Limb (tissue), 2 donors: ENCODE measurements around the gene UST.

Source experiments
- DNase-seq, 2 donors: peaks; one replicate each; pipeline ENCODE4 v3.0.0-alpha.2; 2016; ENCODE audit errors: extremely low spot score in 2 of 2

Gene UST

DNA sequence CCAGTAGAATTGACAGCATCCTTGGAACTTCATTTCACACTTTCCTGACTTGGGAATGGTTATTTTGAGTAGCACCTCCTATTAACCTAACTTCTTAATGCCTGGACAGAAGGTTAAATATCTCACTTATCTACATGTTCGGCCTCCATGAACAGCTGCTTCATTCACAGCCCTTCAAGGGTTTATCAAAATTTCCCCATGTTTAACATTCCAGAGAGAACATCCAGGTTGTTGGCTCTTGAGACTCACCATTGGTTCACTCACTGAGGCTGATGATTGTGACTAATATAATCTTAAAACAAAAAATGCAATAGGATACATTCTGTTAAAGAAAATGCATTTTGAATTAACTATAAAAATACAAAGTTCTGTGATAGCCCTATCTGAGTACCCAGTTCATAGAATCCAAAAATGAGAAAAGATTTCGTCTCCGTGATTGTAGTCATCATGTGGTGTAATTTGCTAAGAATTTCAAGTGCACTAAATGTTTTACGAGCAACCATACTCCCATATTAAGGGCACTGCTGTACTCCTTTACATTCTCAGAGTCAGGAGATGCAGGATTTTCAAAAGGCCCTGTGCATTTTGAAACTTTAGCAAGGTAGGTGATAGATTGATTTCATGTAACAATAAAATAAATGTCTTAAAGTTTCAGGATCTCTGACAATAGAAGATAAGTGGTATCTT, 310.1 kb downstream of the UST start:
- no peak for DNase-seq

DNA sequence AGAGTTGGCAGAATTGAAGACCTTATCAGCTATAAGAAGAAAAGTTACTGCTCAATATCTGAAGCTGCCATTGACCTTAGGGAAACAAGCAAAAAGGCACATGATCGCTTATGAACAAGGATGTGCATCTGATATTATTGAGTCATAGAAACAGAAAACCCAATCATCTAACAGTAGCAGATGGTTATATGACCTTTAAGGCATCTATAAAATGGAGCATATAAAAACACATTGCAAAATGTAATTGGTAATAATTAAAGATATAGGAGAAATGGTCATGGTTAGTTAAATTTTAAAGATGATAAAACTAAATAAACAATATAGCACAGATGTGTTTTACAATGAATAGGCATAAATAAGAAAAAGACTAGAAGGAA, 310.6 kb downstream of the UST start:
- DNase-seq = no peak

DNA sequence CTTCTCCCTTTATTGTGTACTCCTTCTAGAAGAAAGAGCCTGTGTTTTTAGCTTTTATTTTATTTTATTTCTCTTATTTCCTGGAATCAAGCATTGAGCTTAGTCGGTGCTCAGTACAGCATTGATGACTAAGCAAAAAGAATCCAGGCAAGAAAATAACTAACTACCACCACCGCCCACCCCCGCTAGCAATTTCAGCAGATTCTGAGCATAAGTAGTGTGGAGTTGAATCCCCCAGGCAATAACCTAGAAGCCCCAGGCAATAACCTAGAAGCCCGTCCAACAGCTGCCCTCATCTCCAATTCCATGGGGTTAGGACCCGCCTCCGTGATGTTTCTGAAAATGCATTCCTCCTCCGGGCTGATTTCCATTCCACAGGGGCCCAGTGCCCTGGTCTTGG, 312.7 kb downstream of the UST start:
- no peak for DNase-seq

DNA sequence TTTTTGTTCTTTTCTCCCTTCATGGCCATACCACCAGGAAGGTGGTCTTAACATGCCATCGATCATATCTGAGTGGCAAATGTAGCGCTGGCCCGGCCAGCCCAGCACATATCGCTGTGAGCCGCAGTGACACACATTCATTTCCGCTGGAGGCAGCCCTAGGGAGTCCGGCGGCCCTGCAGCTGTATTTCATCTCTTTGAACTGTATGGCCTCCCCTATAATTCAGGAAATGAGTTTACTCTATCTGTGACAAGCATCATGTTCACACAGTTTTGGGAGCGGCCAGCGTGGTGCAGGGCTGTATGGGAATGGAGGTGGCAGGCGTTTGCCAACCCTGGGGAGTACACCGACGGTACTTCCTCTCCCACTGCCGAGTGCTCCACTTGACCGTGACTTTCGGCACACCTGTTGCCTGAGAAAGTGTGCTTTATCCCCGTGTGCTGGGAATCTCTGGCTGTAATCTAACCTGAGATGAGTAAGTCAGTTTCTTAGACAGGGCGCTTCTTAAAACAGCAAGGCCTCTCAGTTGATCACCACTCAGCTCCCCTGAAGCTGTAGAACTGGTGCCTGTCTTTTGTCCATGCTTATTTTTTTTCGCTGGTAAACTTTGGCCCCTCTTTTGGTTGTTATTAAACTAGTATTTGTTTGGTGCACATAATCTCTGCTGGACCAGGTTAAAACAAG, 313.6 kb downstream of the UST start:
- DNase-seq = peak in 1 of 2 donors; percentile 49

DNA sequence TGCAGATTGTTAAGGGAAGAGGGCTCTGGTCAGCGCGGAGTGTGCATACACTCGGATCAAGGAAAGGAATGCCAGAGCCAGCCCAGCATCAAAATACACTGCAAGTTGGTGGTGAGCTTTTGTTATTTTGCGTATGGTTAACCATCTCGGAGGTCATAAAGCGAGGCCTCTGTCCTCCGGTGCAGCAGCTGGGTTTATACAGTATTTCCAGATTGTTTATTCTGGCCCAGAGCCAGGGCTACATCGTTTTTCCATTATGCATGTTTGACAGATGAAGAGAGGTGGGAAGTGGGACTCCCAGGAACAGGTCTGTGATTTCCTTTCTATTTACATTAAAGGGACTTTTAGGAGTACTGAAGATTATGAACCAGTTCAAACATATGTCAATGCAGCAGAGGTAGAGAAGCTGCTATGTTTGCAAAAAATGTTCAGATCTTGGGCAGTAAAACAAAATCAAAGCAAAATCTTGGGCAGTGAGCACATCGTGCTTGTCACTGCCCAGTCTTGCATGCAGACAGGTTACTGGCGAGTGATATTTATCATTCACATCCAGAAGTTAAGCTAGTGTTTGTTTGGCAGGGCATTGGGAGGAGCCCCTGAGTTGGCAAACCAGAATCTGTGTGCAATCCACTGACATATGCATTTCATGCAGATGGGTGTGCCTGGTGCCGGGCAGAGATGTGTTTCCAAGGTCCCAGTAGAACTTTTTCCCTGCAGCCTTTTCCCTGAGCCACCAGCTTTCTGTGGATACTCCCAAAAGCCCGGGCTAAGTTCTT, 314.3 kb downstream of the UST start:
- peak in 1 of 2 donors; percentile 68 for DNase-seq

DNA sequence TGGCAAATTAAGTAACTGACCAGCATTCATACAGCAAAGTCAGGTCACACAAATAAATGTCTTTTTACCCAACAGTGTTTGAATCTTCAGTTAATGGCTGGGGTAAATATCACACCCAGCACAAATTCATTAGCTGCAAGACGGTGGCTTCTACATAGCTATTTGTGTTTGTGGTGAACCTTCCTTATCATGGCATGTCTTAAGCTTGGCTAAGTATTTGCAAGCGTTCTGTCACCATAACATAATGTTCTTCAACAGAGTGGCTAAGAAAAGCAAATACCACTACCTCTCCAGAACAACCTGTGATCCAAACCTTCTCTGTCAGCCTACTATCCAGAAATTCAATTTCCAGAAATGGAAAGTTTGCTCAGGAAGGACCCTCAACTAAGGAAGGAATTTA, 315.1 kb downstream of the UST start:
- no peak for DNase-seq

DNA sequence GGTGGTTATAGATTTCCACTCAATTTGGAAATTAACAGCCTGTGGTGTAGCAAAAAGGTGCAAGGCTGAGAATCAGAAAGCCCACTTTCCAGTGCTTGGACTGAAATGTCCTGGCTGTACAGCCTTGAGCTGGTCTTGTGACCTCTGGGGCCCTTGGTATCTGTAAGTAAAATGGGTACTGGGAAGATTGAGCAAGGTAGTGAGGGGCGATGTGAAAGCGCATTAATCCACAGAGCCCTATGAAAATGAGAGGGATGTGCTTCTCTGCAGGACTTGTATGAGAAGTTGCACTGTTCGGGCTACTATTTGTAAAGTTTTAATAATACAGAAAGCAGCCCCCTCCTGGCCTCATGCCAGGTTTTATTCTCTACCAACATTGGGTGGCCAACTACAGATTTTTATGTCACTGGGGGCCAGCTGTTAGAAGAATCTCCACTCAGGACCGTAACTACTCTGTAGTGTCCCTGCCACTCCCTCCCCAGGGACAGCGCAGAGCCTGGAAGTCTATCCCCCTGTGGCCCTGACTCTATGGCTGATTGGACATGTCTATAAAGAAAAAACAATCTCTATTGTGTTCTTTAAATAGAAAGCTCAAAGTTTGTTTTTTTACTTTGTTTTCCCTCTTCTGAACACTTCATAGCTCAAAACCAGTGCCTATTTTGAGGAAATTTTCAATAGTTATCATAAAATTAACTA, 316.0 kb downstream of the UST start:
- DNase-seq = no peak

DNA sequence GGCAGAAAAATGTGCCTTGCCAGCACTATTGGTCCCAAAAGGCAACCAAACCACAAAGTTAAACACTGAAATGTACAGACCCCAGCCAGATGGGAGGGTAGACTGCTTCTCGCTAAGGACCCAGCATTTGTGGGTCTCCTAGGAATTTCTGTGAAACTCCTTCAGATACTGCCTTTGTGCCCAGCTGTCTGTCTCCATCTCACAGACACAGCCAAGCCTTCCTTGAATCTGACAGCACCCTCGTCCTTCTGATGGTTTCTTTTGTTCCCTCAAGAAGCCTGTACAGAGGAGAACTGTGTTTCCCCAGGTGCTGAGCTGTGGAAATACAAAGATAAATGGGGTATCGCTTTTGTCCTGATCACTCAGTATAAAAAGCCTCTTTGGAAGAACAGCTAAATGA, 316.6 kb downstream of the UST start:
- no peak for DNase-seq

DNA sequence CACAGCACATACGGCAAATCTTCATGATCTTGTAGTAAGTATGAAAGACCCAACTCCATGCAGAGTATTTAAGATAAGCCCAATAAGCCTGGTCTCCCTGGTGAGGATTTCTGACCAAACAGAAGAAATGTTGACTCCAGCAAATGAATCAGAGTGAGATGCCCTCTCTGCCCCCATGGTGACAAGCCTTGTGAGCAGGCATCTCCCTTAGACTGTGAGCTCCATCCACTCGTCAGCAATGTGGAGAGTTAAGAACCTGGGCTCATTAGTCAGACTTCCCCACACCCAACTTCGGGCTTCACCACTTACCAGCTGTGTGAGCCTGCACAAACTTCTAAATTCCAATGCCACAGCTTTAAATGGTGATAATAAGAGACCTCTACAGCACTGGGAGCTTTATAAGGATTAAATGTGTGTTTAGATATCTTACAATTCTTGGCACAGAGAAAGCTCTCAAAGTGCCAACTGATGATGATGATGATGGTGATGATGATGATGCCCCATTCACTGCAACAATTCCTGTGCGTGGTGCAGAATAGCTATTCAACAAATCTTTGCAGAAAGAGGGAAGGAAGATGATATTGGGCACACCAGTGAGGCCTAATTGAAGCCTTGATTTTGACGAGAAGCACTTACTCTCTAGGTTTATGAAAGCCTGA, 317.3 kb downstream of the UST start:
- no peak for DNase-seq

DNA sequence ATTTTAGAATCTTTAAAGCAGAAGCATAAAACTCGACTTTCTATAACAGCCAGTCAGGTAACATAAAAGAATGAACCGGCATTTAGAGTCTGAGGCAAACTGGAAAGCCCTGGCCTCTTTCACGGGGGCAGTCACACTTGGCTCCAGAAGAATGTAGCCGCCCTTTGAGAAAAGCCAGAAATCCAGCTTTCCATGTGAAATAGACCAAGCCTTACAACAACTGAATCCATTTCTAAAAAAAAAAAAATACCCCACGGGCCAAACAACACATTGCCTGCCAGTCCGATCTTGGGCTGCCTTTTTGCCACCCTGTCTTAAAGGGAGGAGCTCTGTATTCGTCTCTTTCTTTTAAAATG, 317.8 kb downstream of the UST start:
- DNase-seq = no peak

DNA sequence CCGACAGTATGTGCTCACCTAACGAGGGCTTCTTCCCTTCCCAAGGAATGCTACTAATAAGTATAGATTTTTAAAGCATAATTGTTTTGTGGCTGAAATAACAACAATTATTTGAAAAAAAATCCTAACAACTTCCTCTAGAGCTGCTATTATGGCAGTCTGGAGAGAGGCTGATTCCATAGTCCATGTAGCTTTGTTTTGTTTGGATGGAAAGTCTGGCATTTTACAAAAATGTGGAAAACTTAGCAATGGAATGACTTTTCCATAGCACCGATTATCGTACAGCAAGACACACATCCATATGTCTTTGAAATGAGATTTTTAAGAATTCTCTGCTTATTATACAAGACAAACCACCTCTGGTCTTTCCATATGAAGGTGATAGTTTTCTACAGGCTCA, 318.3 kb downstream of the UST start:
- DNase-seq = peak in 1 of 2 donors; percentile 27

DNA sequence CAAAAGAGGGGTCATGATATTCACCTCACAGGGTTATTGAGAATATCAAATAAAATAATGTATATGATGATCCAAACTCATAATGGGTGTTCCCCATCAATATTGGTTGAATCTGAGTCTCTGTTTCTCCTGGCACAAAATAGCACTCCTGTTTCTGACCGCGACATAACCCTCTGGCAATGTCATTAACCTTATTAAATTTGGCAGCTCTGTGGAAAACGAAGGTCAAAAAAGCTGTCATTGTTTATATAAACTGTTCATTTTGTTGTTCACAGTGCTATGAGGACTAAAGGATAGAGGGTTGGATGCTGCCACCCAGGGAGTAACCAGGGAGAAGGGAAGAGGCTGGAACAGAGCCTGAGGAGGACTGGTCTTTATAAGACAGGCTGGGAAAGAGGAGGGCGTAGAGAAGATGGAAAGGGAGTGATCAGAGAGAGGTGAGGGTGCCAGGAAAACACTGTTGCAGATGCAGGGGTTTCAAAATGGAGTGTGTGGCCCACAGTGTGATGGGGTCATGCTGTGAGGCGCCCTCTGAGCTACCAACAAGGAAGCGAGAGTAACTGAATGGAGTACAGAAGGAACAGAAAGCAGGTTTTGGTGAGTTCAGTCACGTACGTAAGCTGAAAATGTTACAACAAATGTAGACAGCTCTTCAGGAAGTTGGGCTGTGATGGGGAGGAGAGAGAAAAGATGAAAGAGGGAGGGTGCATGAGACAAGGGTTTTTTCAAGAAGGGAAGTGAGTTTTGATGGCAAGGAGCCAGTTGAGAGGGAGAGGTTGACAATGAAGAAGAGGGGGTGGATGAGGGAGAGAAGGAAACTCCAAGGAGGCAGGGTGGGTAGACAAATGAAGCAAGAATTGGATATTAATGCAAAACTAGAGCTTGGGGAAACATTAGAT, 319.1 kb downstream of the UST start:
- DNase-seq = no peak

DNA sequence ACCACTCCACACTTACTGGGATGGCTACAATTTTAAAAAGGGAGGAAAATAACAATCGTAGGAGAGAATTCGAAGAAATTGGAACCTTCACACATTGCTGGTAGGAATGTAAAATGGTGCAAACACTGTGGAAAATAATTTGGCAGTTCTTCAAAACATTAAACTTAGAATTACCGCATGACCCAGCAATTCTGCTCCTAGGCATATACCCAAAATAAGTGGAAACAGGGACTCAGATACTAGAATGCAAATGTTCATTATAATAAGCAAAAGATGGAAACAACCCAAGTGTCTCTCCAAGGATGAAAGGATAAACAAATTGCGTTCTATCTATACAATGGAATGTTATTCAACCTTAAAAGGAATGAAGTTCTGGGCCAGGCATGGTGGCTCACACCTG, 325.2 kb downstream of the UST start:
- DNase-seq = no peak

DNA sequence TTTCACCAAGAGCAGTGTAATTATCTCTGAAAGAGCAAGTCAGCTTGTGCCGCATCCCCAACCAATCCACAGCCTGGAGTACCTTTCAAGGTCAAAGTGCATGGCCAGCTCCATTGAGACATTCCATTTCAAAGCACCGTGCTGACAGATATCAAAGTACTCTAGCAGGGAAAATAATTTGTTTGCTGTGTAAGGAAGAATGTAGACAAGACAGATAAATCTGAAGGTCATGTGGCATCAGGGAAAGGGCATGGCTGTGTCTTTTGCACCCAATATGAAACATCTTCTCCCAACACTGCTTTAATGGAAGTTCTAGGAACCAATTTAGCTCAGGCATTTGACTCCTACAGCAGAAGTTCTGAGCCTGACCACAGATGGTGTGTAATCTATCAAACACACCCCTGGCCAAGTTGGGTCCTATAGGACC, 328.0 kb downstream of the UST start:
- DNase-seq = no peak

DNA sequence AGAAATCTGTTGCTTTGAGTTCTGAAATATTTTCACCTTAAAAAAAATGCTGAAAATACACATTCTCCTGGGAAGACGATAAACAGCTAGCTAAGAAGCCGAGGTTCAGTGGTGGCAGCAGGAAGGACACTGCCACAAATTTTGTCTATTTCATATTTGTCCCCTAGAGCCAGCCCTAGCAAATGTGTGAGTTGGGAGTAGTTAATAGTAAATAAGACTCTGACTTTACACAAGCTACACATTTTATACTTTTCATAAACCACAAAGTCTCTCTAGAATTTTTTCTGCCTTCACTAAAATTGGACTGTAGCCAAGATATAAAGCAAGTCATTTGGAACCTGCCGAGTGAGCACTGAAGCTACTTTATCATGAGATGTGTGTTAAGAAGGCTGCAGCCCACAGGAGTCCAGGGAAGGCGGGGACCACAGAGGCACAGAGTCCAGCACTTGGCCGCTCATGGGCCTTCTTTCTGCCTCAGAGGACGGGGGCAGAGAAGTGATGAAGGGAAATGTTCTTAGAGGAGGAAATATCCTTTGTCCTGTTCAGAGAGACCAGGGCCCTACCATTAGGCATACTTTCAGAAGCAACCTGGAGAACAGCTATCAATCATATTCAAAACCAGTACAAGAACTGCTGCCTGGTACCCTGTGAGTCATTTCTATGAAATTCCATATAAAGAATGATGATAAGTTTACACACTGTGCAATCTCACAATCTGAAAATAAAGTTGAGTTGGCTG, 329.0 kb downstream of the UST start:
- no peak for DNase-seq

DNA sequence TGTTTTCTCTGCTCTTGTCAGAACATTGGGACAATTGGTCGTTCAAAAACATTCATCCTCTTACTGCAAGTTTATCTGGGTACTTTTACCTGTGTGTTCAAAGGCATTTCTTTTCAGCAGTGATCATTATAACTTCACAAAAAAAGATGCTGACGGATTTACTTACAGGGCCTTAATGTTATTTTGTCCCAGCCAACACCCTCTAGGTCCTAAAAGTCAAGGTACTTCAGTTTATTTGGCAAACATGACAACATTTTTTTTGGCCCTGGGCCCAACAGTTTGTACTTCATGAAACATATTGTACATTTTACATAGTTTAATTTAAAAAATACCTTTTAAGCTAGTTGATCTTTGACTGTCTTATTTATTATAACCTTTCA, 329.5 kb downstream of the UST start:
- no peak for DNase-seq

DNA sequence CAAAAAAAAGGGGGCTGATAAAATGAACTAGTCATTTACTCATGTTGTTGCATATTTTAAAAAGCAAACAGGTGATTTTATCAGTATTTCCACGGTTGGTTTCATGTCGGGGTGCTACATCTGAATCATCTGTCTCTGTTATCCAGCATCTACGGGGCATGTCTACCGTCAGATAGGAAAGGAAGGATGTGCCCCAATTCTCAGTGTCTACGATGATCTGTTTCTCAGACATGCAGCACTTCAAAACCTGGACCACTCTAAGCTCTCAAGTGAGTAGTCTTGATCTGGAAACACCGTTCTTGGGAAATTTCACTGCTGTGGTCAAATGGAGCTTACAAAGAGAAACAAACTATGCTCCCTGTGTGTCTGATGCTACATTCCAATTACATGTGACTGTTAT, 330.4 kb downstream of the UST start:
- no peak for DNase-seq

DNA sequence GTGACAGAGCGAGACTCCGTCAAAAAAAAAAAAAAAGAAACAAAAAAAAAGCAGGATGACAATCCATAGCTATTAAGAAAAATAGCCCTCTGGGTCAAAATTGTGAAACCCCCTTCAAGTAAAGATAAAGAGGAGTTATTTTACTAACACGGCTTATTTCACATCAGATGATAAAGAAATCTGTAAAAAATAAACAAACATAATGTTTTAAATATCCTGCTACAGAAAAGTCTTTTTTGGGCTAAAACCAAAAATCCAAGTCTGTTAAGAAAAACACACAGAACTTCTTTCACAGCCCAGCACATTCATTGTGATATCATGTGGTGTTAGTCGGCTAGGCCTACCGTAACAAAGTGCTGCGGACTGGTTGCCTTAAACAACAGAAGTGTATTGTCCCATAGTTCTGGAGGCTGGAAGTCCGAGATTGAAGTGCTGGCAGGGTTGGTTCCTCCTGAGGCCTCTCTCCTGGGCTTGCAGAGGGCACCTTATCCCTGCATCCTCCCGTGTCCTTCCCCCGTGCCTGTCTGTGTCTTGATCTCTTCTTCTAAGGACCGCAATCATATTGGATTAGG, 331.5 kb downstream of the UST start:
- DNase-seq = no peak

DNA sequence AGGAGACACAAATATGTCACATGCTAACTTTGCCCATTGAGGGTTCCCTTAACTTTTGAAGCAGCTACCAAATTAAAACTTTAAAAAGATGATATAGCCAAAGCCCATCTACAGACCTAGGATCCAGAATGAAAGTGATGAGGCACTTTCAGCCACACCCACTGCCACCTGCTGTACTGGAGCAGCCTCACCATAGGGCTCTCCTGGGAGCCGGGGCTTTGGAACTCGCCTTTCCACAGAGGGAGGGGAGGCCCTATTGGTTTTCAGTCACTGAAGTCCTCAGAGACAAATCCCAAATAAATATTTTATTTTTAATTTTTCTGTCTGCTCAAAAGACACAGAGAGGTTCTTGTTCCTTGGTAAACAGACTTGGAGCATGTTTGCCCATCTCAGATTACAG, 332.6 kb downstream of the UST start:
- no peak for DNase-seq
